ENCODE results near the gene DPYSL4.

DNA sequence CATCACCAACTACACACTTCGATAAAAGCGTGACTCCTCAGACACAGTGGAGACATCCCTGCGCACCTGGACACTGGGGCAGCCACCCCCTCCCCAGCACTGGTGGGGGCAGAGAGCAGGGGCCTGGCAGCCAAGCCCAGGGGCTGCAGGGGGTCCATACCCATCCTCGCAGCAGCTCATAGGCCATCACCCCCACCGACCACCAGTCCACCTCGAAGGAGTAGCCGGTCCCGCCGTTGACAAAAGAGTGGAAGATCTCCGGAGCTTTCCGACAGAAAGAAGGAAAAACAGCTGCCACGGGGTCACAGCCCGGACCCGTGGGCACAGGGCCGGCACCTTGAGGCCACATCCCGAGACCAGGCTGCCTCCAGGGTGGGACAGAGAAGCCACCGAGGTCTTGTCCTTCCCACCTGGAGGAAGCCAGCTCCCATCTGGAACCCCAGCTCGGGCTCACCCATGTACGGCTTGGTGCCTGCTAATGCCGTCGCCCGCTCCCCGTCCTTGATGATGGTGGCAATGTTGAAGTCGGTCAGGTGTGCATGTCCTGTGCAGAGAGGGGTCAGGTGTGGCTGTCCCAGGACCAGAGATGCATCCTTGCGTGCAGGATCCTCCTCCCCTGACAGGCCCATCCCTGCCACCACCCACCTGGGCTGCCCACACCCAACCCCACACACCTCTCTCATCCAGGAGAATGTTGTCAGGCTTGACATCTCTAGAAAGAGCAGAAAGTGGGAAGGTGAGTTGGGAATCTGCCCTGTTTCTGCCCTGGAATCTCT is 38.5 kb downstream of the DPYSL4 start:
- TF ChIP-seq, protein P1, sequence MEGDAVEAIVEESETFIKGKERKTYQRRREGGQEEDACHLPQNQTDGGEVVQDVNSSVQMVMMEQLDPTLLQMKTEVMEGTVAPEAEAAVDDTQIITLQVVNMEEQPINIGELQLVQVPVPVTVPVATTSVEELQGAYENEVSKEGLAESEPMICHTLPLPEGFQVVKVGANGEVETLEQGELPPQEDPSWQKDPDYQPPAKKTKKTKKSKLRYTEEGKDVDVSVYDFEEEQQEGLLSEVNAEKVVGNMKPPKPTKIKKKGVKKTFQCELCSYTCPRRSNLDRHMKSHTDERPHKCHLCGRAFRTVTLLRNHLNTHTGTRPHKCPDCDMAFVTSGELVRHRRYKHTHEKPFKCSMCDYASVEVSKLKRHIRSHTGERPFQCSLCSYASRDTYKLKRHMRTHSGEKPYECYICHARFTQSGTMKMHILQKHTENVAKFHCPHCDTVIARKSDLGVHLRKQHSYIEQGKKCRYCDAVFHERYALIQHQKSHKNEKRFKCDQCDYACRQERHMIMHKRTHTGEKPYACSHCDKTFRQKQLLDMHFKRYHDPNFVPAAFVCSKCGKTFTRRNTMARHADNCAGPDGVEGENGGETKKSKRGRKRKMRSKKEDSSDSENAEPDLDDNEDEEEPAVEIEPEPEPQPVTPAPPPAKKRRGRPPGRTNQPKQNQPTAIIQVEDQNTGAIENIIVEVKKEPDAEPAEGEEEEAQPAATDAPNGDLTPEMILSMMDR (IDR thresholded peaks at IDR 0.05), result no peak
- no peak for TF ChIP-seq POLR2A (IDR thresholded peaks at IDR 0.05)

Measured in lower leg skin (tissue), 3 donors.